Peyer's patch (tissue), 4 donors: ENCODE results near the gene PRSS21.

Experiments used
- CTCF ChIP-seq, 6 experiments: fragments of 450-650 bp in 4 of 6; fragments of 200-600 bp in 2 of 6; sonication (generic) in 1 of 6; IDR thresholded peaks; one replicate each; pipeline ENCODE4 v1.5.1; 2017 to 2019; ENCODE audit warnings: antibody characterized with exemption in 6 of 6, mild to moderate bottlenecking in 3 of 6, moderate library complexity in 1 of 6
- POLR2A ChIP-seq, 2 donors: fragments of 450-650 bp; IDR thresholded peaks; one replicate each; pipeline ENCODE4 v1.5.1; 2017; ENCODE audit warnings: antibody characterized with exemption in 2 of 2, mild to moderate bottlenecking in 2 of 2, moderate library complexity in 2 of 2

- TF ChIP-seq CTCF (IDR thresholded peaks at IDR 0.05), result no peak
- TF ChIP-seq POLR2A (IDR thresholded peaks at IDR 0.05), result no peak
Observed at GRCh38 chr16:2775765-2776499, 41.1 kb upstream of the PRSS21 start.
